ENCODE results near the gene ISOC1. TPM values are rescaled to one million over a fixed set of nuclear protein-coding genes. Genes with fewer than 3 reads are reported as not detected.

The ISOC1 gene
- total and polyA plus RNA-seq, 2 donors (not counting 1 experiment from before 2014, with no cell fraction given): 7.5 to 10.6 TPM

DNA sequence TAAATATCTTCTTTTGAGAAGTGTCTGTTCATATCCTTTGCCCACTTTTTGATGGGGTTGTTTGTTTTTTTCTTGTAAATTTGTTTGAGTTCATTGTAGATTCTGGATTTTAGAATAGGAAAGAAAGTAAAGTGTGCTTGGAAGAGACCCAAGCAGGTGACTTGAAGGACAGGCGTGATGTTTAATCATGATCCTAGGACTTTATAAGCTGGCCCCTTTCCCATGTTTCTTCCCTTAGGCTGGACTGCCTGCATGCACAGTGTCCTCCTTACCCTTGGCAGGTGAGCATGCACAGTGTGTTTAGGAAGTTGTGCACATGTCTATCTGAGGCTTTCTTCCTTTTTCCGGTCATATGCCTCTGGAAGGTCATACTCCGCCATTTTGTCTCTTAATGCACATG lies 61.3 kb downstream of the ISOC1 start:
- no peaks in the 10 kb centered on the region for H3K9me3 ChIP-seq (ENCODE audit: control extremely low read depth in 1 of 3, control insufficient read depth in 2 of 3, insufficient read depth in 1 of 3, low read length in 2 of 3)
- no peak overlapping the region for H3K4me3 ChIP-seq (ENCODE audit: control extremely low read depth in 1 of 5, extremely low read depth in 1 of 5, insufficient read depth in 1 of 5, low read depth in 2 of 5, low read length in 4 of 5)
- no peak overlapping the region for H3K27ac Mint-ChIP-seq
- intact Hi-C loops (cut with micrococcal nuclease): no loop called here
- no peak for TF ChIP-seq EZH2 (IDR thresholded peaks at IDR 0.05; ENCODE audit: borderline replicate concordance, insufficient read depth, low read depth, low read length, poor library complexity, severe bottlenecking)
- TF ChIP-seq, protein P1, sequence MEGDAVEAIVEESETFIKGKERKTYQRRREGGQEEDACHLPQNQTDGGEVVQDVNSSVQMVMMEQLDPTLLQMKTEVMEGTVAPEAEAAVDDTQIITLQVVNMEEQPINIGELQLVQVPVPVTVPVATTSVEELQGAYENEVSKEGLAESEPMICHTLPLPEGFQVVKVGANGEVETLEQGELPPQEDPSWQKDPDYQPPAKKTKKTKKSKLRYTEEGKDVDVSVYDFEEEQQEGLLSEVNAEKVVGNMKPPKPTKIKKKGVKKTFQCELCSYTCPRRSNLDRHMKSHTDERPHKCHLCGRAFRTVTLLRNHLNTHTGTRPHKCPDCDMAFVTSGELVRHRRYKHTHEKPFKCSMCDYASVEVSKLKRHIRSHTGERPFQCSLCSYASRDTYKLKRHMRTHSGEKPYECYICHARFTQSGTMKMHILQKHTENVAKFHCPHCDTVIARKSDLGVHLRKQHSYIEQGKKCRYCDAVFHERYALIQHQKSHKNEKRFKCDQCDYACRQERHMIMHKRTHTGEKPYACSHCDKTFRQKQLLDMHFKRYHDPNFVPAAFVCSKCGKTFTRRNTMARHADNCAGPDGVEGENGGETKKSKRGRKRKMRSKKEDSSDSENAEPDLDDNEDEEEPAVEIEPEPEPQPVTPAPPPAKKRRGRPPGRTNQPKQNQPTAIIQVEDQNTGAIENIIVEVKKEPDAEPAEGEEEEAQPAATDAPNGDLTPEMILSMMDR (IDR thresholded peaks at IDR 0.05): no peak
- H3K27me3 ChIP-seq (replicated peaks in 1 of 4; ENCODE audit: control extremely low read depth in 1 of 4, control insufficient read depth in 3 of 4, insufficient read depth in 4 of 4, low read length in 3 of 4): no peaks in the 10 kb centered on the region
- CTCF ChIA-PET: no interaction called here
- no peaks in the 10 kb centered on the region for H3K4me1 Mint-ChIP-seq
- H3K9me3 Mint-ChIP-seq (ENCODE audit: insufficient read depth): peaks cover 2% of the 10 kb centered on the region
- no peaks in the 10 kb centered on the region for H3K79me2 ChIP-seq (ENCODE audit: control insufficient read depth, insufficient read depth, low read length)
- POLR2A ChIA-PET: no interaction called here
- no peak overlapping the region for H3K9ac ChIP-seq (ENCODE audit: low read length)
- WGBS (ENCODE audit: insufficient coverage): 100% methylated on average over 2 of the region's 3 CpGs
- no peak overlapping the region for H2AFZ ChIP-seq (ENCODE audit: insufficient read depth, low read depth, low read length, poor library complexity, severe bottlenecking)
- H3K27ac ChIP-seq (ENCODE audit: low read length in 2 of 2): no peak overlapping the region
- no peak for DNase-seq
- no peak for ATAC-seq (ENCODE audit: low read depth)
- H3K27me3 Mint-ChIP-seq: no peaks in the 10 kb centered on the region
- no peak overlapping the region for H3K4me3 Mint-ChIP-seq
- H3K36me3 ChIP-seq (replicated peaks in 1 of 2; ENCODE audit: control extremely low read depth in 1 of 2, control insufficient read depth in 1 of 2, extremely low read depth in 1 of 2, insufficient read depth in 2 of 2, low read length in 1 of 2): no peaks in the 10 kb centered on the region
- no peak overlapping the region for H3K4me2 ChIP-seq (replicated peaks; ENCODE audit: low read depth, low read length, poor library complexity, severe bottlenecking)
- no peaks in the 10 kb centered on the region for H3K4me1 ChIP-seq (ENCODE audit: control insufficient read depth in 2 of 2, insufficient read depth in 2 of 2, low read length in 2 of 2)
- H4K20me1 ChIP-seq (ENCODE audit: control insufficient read depth, insufficient read depth, low read length, poor library complexity, severe bottlenecking): no peaks in the 10 kb centered on the region

DNA sequence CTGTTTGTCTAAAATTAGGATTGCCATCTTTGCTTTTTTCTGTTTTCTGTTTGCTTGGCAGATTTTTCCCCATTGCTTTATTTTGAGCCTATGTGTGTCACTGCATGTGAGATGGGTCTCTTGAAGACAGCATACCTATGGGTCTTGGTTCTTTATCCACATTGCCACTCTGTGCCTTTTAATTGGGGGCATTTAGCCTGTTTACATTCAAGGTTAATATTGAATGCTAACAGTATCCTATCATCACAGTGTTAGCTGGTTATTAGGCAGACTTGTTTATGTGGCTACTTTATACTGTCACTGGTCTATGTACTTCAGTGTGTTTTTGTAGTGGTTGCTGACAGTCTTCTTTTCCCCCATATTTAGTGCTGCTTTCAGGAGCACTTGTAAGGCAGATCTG lies 67.3 kb downstream of the ISOC1 start:
- POLR2A ChIA-PET: no interaction called here
- no peak overlapping the region for H3K4me2 ChIP-seq (replicated peaks; ENCODE audit: low read depth, low read length, poor library complexity, severe bottlenecking)
- H3K36me3 ChIP-seq (replicated peaks in 1 of 2; ENCODE audit: control extremely low read depth in 1 of 2, control insufficient read depth in 1 of 2, extremely low read depth in 1 of 2, insufficient read depth in 2 of 2, low read length in 1 of 2): no peaks in the 10 kb centered on the region
- Mint-ChIP-seq H3K27me3 (no peaks in the 10 kb centered on the region), H3K27ac (no peak overlapping the region), H3K4me3 (no peak overlapping the region), H3K4me1 (no peaks in the 10 kb centered on the region), H3K9me3 (ENCODE audit: insufficient read depth) (peaks cover 11% of the 10 kb centered on the region)
- peaks cover 0 to 16% (median 4%) of the 10 kb centered on the region in 3 donors for H3K9me3 ChIP-seq (ENCODE audit: control extremely low read depth in 1 of 3, control insufficient read depth in 2 of 3, insufficient read depth in 1 of 3, low read length in 2 of 3)
- no peaks in the 10 kb centered on the region for H3K79me2 ChIP-seq (ENCODE audit: control insufficient read depth, insufficient read depth, low read length)
- DNase-seq (no peak), ATAC-seq (ENCODE audit: low read depth) (no peak)
- H3K4me1 ChIP-seq (ENCODE audit: control insufficient read depth in 2 of 2, insufficient read depth in 2 of 2, low read length in 2 of 2): no peaks in the 10 kb centered on the region
- H4K20me1 ChIP-seq (ENCODE audit: control insufficient read depth, insufficient read depth, low read length, poor library complexity, severe bottlenecking): no peaks in the 10 kb centered on the region
- TF ChIP-seq, protein P1 (IDR thresholded peaks at IDR 0.05): no peak
- no peak for TF ChIP-seq EZH2 (IDR thresholded peaks at IDR 0.05; ENCODE audit: borderline replicate concordance, insufficient read depth, low read depth, low read length, poor library complexity, severe bottlenecking)
- no peak overlapping the region for H3K4me3 ChIP-seq (ENCODE audit: control extremely low read depth in 1 of 5, extremely low read depth in 1 of 5, insufficient read depth in 1 of 5, low read depth in 2 of 5, low read length in 4 of 5)
- no peak overlapping the region for H3K27ac ChIP-seq (ENCODE audit: low read length in 2 of 2)
- CTCF ChIA-PET: no interaction called here
- H3K27me3 ChIP-seq (replicated peaks in 1 of 4; ENCODE audit: control extremely low read depth in 1 of 4, control insufficient read depth in 3 of 4, insufficient read depth in 4 of 4, low read length in 3 of 4): peaks cover 0 to 3% (median 0%) of the 10 kb centered on the region in 4 experiments
- intact Hi-C loops (cut with micrococcal nuclease): no loop called here
- H3K9ac ChIP-seq (ENCODE audit: low read length): no peak overlapping the region
- no peak overlapping the region for H2AFZ ChIP-seq (ENCODE audit: insufficient read depth, low read depth, low read length, poor library complexity, severe bottlenecking)

Small RNA genes within 50 kb of the gene (small RNA-seq; reads per million reads assigned to genes)
- gene MIR4633 (ENCODE audit: insufficient read length, low read depth, low replicate concordance): not detected

Other genes with a start within 250 kb of the ISOC1 start
- gene SLC27A6, start 129.3 kb upstream of the ISOC1 start, total RNA-seq: not detected in 2 replicates
- gene SLC27A6, start 129.3 kb upstream of the ISOC1 start, polyA plus RNA-seq: not detected in 2 replicates